HepG2 (cell line): Measurements from ENCODE around the gene SLC25A51. TPM values are rescaled to one million over a fixed set of nuclear protein-coding genes. Genes with fewer than 3 reads are reported as not detected.

Experiments used
- FOXK1 ChIP-seq: sonication (generic); formaldehyde crosslinking; IDR thresholded peaks from 2 replicates; pipeline ENCODE4 v1.4.0; 2020; ENCODE audit warnings: low read depth, missing genetic modification reagents, borderline replicate concordance
- GFI1 ChIP-seq: sonication (generic); formaldehyde crosslinking; IDR thresholded peaks from 2 replicates; pipeline ENCODE4 v1.5.0; 2020; ENCODE audit warnings: missing genetic modification reagents, mild to moderate bottlenecking, borderline replicate concordance
- NFKB2 ChIP-seq: sonication (generic); formaldehyde crosslinking; IDR thresholded peaks from 2 replicates; pipeline ENCODE4 v1.4.0; 2020; ENCODE audit warnings: missing genetic modification reagents, borderline replicate concordance
- PAX8 ChIP-seq: sonication (generic); formaldehyde crosslinking; IDR thresholded peaks from 2 replicates; pipeline ENCODE4 v1.8.0; 2022; ENCODE audit warnings: mild to moderate bottlenecking, missing genetic modification reagents, borderline replicate concordance
- REL ChIP-seq: sonication (generic); formaldehyde crosslinking; conservative IDR thresholded peaks from 2 replicates; pipeline ENCODE4 v1.8.0; 2022; ENCODE audit warnings: mild to moderate bottlenecking, missing genetic modification reagents, moderate library complexity
- SIN3B ChIP-seq: fragments of 150-350 bp; IDR thresholded peaks from 2 replicates; pipeline ENCODE4 v1.6.1; 2014; ENCODE audit warnings: low read length
- SSRP1 ChIP-seq: IDR thresholded peaks from 2 replicates; pipeline ENCODE4 v1.6.1; 2016; ENCODE audit warnings: control low read depth
- ZNF468 ChIP-seq: sonication (generic); formaldehyde crosslinking; IDR thresholded peaks from 2 replicates; pipeline ENCODE4 v1.8.0; 2022; ENCODE audit warnings: mild to moderate bottlenecking, moderate library complexity, missing genetic modification reagents
- polyA plus RNA-seq, 8 experiments: library from polyadenylated mRNA; depleted of rRNA in 3 of 8; stranded (reverse) in 7 of 8; unstranded in 1 of 8; fragments of >200 nt; fragmentation: Illumina TruSeq in 4 of 8; extraction: Trizol in 4 of 8; gene quantifications; 2 replicates each; pipeline versions ENCODE4 v1.2.1 to v1.2.3, GENCODE V29; 2011 to 2016; ENCODE audit warnings: low read depth in 4 of 8, missing spikeins in 1 of 8, mixed read lengths in 1 of 8; ENCODE audit not compliant: insufficient read depth in 1 of 8
- total RNA-seq, 5 experiments: library from RNA; depleted of rRNA; stranded (reverse); fragments of >200 nt; fragmentation: Illumina TruSeq; extraction: Trizol; gene quantifications; 2 replicates each; pipeline ENCODE4 v1.2.3, GENCODE V29; 2016; ENCODE audit warnings: low read depth in 1 of 5
- TF ChIP-seq, protein P1 (sequence below): sonication (generic); formaldehyde crosslinking; IDR thresholded peaks from one replicate; pipeline ENCODE4 v1.5.1; 2020; ENCODE audit warnings: mild to moderate bottlenecking, missing genetic modification reagents; ENCODE audit errors: not compliant biosample characterization
- TF ChIP-seq, protein P2 (sequence below): sonication (generic); formaldehyde crosslinking; IDR thresholded peaks from 2 replicates; pipeline ENCODE4 v1.5.0; 2020; ENCODE audit warnings: mild to moderate bottlenecking, missing genetic modification reagents, borderline replicate concordance

The SLC25A51 gene
- total and polyA plus RNA-seq, 2 of the 13 experiments (the other 11 are each of a cell fraction or from before 2014, with no cell fraction given) = 14.6 to 37.7 TPM

- TF ChIP-seq, protein P1, sequence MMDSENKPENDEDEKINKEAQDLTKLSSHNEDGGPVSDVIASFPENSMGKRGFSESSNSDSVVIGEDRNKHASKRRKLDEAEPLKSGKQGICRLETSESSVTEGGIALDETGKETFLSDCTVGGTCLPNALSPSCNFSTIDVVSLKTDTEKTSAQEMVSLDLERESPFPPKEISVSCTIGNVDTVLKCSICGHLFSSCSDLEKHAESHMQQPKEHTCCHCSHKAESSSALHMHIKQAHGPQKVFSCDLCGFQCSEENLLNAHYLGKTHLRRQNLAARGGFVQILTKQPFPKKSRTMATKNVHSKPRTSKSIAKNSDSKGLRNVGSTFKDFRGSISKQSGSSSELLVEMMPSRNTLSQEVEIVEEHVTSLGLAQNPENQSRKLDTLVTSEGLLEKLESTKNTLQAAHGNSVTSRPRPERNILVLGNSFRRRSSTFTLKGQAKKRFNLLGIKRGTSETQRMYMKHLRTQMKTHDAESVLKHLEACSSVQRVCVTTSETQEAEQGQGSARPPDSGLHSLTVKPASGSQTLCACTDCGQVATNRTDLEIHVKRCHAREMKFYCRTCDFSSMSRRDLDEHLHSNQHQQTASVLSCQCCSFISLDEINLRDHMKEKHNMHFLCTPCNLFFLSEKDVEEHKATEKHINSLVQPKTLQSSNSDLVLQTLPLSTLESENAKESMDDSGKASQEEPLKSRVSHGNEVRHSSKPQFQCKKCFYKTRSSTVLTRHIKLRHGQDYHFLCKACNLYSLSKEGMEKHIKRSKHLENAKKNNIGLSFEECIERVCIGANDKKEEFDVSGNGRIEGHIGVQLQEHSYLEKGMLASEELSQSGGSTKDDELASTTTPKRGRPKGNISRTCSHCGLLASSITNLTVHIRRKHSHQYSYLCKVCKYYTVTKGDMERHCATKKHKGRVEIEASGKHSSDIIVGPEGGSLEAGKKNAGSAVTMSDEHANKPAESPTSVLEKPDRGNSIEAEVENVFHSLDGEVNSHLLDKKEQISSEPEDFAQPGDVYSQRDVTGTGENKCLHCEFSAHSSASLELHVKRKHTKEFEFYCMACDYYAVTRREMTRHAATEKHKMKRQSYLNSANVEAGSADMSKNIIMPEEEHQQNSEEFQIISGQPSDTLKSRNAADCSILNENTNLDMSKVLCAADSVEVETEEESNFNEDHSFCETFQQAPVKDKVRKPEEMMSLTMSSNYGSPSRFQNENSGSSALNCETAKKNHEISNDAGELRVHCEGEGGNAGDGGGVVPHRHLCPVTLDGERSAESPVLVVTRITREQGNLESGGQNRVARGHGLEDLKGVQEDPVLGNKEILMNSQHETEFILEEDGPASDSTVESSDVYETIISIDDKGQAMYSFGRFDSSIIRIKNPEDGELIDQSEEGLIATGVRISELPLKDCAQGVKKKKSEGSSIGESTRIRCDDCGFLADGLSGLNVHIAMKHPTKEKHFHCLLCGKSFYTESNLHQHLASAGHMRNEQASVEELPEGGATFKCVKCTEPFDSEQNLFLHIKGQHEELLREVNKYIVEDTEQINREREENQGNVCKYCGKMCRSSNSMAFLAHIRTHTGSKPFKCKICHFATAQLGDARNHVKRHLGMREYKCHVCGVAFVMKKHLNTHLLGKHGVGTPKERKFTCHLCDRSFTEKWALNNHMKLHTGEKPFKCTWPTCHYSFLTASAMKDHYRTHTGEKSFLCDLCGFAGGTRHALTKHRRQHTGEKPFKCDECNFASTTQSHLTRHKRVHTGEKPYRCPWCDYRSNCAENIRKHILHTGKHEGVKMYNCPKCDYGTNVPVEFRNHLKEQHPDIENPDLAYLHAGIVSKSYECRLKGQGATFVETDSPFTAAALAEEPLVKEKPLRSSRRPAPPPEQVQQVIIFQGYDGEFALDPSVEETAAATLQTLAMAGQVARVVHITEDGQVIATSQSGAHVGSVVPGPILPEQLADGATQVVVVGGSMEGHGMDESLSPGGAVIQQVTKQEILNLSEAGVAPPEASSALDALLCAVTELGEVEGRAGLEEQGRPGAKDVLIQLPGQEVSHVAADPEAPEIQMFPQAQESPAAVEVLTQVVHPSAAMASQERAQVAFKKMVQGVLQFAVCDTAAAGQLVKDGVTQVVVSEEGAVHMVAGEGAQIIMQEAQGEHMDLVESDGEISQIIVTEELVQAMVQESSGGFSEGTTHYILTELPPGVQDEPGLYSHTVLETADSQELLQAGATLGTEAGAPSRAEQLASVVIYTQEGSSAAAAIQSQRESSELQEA (CRISPR knock-in tag) = no peak
- TF ChIP-seq SIN3B = no peak
- TF ChIP-seq, protein P2, sequence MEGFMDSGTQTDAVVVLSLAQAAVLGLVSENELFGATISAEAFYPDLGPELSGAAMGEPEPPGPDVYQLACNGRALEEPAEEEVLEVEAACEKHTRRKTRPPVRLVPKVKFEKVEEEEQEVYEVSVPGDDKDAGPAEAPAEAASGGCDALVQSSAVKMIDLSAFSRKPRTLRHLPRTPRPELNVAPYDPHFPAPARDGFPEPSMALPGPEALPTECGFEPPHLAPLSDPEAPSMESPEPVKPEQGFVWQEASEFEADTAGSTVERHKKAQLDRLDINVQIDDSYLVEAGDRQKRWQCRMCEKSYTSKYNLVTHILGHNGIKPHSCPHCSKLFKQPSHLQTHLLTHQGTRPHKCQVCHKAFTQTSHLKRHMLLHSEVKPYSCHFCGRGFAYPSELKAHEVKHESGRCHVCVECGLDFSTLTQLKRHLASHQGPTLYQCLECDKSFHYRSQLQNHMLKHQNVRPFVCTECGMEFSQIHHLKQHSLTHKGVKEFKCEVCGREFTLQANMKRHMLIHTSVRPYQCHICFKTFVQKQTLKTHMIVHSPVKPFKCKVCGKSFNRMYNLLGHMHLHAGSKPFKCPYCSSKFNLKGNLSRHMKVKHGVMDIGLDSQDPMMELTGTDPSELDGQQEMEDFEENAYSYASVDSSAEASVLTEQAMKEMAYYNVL = no peak
- no peak for TF ChIP-seq FOXK1
- TF ChIP-seq REL = no peak
- TF ChIP-seq PAX8 (CRISPR knock-in tag) = no peak
- no peak for TF ChIP-seq NFKB2 (CRISPR knock-in tag)
- TF ChIP-seq ZNF468 (CRISPR knock-in tag) = no peak
- no peak for TF ChIP-seq GFI1 (CRISPR knock-in tag)
- TF ChIP-seq SSRP1 = no peak
Observed at GRCh38 chr9:37870799-37871176, 33.1 kb downstream of the SLC25A51 start (continued).
